Ishikawa (cell line): ENCODE data around the gene ACAA2.

Experiments
- CEBPB ChIP-seq: IDR thresholded peaks from 2 replicates; pipeline ENCODE4 v1.6.1; 2012
- CREB1 ChIP-seq: IDR thresholded peaks from 2 replicates; pipeline ENCODE4 v1.6.1; 2012; ENCODE audit warnings: low read depth
- EGR1 ChIP-seq: IDR thresholded peaks from 2 replicates; pipeline ENCODE4 v1.6.1; 2012
- EP300 ChIP-seq: IDR thresholded peaks from 2 replicates; pipeline ENCODE4 v1.6.1; 2012; ENCODE audit warnings: borderline replicate concordance
- FOXM1 ChIP-seq: IDR thresholded peaks from 2 replicates; pipeline ENCODE4 v1.6.1; 2012; ENCODE audit warnings: low read depth, borderline replicate concordance
- NFIC ChIP-seq: IDR thresholded peaks from 2 replicates; pipeline ENCODE4 v1.6.1; 2012
- RAD21 ChIP-seq: IDR thresholded peaks from 2 replicates; pipeline ENCODE4 v1.6.1; 2012; ENCODE audit warnings: low read depth
- REST ChIP-seq: IDR thresholded peaks from 2 replicates; pipeline ENCODE4 v1.6.1; 2012; ENCODE audit warnings: low read depth, mild to moderate bottlenecking
- TAF1 ChIP-seq: IDR thresholded peaks from 2 replicates; pipeline ENCODE4 v1.6.1; 2012; ENCODE audit warnings: low read depth, mild to moderate bottlenecking
- TCF12 ChIP-seq: IDR thresholded peaks from 2 replicates; pipeline ENCODE4 v1.6.1; 2012; ENCODE audit warnings: low read depth
- TEAD4 ChIP-seq: IDR thresholded peaks from 2 replicates; pipeline ENCODE4 v1.6.1; 2012
- YY1 ChIP-seq: IDR thresholded peaks from 2 replicates; pipeline ENCODE4 v1.6.1; 2012; ENCODE audit warnings: low read depth
- ZBTB7A ChIP-seq: IDR thresholded peaks from 2 replicates; pipeline ENCODE4 v1.6.1; 2012; ENCODE audit warnings: low read depth
- TF ChIP-seq, protein P1 (sequence below): IDR thresholded peaks from 2 replicates; pipeline ENCODE4 v1.6.1; 2012

The ACAA2 gene

GRCh38 chr18:49859021-49859359, 45.7 kb upstream of the ACAA2 start:
- TF ChIP-seq NFIC, result no peak
- TF ChIP-seq, protein P1, sequence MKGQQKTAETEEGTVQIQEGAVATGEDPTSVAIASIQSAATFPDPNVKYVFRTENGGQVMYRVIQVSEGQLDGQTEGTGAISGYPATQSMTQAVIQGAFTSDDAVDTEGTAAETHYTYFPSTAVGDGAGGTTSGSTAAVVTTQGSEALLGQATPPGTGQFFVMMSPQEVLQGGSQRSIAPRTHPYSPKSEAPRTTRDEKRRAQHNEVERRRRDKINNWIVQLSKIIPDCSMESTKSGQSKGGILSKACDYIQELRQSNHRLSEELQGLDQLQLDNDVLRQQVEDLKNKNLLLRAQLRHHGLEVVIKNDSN, result no peak
- TF ChIP-seq CEBPB, result no peak
- TF ChIP-seq CREB1, result no peak
- no peak for TF ChIP-seq REST
- no peak for TF ChIP-seq TAF1
- TF ChIP-seq EP300, result no peak
- no peak for TF ChIP-seq TEAD4
- no peak for TF ChIP-seq YY1
- TF ChIP-seq EGR1, result no peak
- TF ChIP-seq RAD21, result no peak
- no peak for TF ChIP-seq TCF12
- no peak for TF ChIP-seq FOXM1
- no peak for TF ChIP-seq ZBTB7A

GRCh38 chr18:49858309-49859020, 45.1 kb upstream of the ACAA2 start:
- TF ChIP-seq FOXM1, result no peak
- peak; percentile 98 for TF ChIP-seq RAD21

- TF ChIP-seq REST, result no peak
- no peak for TF ChIP-seq CEBPB
- no peak for TF ChIP-seq CREB1
- no peak for TF ChIP-seq TCF12
Measured at GRCh38 chr18:49857708-49858107, 44.4 kb upstream of the ACAA2 start.

DNA sequence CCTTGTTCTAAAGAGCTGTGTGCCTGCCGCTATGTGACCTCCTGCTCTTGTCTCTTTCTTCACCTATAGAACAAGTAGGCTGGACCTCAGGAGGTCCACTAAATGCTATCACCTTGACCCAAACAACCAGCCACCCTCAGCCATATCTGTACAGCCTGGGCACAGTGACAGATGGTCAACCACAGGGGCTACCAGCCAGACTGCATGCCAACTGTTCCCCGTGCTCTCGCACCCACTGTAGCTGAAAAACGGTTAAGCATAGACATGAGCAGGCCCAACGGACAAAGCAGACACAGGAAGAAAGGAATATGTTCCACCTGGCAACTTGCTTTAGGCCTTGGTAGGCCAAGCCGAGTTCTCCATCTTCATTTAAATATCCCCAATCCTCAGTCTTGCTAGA, 43.2 kb upstream of the ACAA2 start:
- TF ChIP-seq YY1 (no peak), ZBTB7A (no peak), CREB1 (no peak), CEBPB (no peak), EGR1 (no peak), FOXM1 (no peak), REST (no peak), EP300 (no peak), TAF1 (no peak)
- TF ChIP-seq, protein P1, result no peak

GRCh38 chr18:49855711-49856415, 42.5 kb upstream of the ACAA2 start:
- TF ChIP-seq TEAD4, result no peak
- TF ChIP-seq CREB1, result no peak
- TF ChIP-seq EGR1, result no peak
- no peak for TF ChIP-seq TAF1
- TF ChIP-seq, protein P1, result no peak
- no peak for TF ChIP-seq TCF12
- TF ChIP-seq ZBTB7A, result no peak
- TF ChIP-seq CEBPB, result no peak
